ENCODE data around the gene ABHD16A.

The ABHD16A gene

DNA sequence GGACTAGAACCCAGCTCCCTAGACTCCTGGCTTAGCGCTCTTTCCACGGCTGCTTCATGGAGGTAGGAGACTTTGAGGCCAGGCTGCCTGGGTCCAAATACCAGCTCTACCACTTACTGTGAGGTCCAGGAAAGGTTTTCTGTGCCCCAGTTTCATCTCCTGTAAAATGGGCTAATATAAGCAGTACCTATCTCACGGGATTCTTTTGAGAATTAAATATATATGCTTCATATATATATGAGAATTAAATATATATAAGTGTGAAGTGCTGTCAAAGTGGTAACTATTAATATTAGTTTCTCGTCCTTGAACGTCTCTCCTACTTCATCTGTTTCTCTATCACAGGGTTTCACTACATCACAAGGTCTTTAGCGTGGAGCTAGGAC is 12.1 kb downstream of the ABHD16A start:
- TF ChIP-seq, protein P1, sequence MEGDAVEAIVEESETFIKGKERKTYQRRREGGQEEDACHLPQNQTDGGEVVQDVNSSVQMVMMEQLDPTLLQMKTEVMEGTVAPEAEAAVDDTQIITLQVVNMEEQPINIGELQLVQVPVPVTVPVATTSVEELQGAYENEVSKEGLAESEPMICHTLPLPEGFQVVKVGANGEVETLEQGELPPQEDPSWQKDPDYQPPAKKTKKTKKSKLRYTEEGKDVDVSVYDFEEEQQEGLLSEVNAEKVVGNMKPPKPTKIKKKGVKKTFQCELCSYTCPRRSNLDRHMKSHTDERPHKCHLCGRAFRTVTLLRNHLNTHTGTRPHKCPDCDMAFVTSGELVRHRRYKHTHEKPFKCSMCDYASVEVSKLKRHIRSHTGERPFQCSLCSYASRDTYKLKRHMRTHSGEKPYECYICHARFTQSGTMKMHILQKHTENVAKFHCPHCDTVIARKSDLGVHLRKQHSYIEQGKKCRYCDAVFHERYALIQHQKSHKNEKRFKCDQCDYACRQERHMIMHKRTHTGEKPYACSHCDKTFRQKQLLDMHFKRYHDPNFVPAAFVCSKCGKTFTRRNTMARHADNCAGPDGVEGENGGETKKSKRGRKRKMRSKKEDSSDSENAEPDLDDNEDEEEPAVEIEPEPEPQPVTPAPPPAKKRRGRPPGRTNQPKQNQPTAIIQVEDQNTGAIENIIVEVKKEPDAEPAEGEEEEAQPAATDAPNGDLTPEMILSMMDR (conservative IDR thresholded peaks at IDR 0.05): no peak
- TF ChIP-seq ZFX (IDR thresholded peaks at IDR 0.05): no peak
- H3K27ac ChIP-seq: no peak overlapping the region

DNA sequence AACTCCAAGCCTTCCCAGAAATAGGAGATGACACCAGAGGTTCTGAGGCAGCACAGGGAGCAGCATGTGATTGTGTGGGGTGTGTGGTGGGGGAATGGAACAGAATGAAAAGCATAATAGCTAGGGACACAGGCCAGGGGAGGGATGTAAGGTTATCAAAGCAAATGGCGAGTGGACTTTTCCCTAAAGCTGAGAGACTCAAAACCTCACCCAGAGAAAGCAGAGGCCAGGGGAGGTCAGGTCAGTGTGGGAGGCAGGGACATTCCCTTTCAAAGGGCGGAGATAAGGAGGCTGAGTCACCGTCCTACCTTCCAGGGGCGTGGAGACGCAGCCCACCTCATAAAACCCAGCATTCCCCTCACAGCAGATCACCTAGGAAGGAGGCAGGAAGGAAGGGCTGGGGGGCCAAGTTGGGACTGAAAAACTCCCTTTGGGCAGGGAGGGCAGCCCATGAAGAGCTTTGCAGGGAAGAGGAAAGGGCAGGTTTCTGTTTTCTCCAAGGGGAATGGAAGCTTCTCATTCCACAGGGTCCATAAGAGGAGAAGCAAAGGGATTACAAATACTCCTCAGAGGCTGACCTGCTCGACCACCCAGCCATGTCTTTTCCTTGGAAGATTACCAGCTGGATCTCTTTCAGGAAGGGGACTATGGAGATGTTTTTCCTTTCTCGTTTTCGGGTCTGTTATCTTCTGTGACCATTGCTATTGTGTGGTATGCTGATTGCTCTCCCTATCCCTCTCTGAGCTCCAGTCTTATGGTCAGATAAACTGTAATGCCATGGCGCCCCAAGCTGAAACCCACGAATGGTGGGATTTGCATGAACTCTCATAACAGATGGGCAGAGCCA is 12.7 kb downstream of the ABHD16A start:
- H3K27ac ChIP-seq: no peak overlapping the region
- TF ChIP-seq ZFX (IDR thresholded peaks at IDR 0.05): no peak
- TF ChIP-seq, protein P1 (conservative IDR thresholded peaks at IDR 0.05): no peak

DNA sequence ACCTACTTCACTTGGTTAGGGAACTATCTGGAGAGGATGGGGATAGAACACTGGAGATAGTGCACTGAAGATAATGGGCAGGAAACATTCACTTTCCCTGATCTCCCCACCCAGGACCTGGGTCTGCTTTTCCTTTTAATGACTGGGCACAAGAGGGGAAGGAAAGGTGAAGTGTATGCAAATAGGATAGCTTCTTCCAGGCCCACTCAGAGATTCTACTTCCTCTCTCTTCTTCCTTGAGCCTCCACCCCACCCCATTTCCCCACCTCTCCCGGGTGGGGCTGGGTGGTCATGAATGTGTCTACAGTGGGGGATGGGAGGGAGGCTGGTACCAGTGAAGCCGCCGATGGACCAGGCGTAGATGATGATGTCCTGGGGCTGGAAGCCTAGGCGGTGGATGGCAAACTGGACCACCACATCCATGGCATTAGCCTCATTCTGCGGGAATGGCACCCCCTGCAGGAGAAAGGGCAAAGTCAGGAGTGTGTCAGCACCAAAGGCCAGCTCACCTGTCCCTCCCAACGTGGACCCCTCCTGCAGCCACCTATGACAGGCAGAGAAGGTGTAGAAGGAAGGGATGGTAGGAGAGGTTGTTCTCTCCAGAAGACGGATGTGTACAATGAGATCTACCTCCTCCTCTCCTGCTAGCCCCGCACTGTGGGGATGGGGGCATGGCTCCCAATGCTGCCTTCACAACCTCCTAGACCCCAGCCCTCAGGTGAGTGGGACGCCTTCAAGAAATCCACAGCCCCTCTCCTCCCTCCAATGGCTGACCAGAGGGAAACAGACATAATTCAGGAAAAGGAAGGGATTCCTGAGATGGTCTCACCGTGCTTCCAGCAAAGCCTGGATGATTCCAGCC is 13.6 kb downstream of the ABHD16A start:
- no peak for TF ChIP-seq ZFX (IDR thresholded peaks at IDR 0.05)
- TF ChIP-seq, protein P1 (conservative IDR thresholded peaks at IDR 0.05): no peak; the same call in 1 of the 2 replicates
- no peak overlapping the region for H3K27ac ChIP-seq

DNA sequence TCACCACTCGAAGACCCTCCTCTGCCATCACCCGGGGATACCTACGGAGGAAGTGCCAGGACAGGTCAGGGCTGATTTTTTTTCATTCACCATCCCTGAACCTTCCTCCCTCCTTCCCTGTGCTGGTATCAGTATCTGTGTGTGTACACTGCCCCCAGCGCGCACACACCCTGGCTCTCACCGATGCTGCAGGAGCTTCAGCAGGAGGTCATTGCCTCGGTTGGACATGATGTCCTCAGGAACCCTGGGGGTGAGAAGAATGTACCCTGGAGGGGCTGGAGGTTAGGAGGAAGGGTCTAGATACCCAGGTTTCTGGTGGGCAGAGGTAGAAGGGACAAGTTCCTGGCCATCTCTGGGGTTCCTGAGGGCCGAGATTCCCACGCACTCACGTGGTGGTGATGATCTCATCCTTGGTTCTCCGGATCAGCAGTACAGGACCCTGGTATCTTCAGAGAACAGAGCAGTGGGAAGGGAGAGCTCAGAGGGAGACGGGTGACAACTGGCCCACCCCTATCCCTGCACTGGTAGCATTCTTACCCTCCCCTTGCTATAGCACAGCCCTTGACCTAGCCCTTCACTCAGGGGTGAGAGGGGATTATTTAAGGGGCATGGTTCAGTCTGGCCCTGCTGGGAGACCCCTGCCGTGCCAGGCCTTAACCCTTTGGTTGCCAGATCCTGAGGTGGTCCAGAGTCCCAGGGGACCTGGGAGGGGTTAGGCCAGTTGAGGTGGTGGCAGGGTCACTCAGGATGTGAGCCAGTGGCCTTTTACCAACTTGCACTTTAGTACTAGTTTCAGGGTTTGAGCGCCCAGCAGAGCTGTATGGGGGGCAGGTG is 15.0 kb downstream of the ABHD16A start:
- H3K27ac ChIP-seq: no peak overlapping the region
- TF ChIP-seq ZFX (IDR thresholded peaks at IDR 0.05): no peak
- TF ChIP-seq, protein P1 (conservative IDR thresholded peaks at IDR 0.05): no peak

DNA sequence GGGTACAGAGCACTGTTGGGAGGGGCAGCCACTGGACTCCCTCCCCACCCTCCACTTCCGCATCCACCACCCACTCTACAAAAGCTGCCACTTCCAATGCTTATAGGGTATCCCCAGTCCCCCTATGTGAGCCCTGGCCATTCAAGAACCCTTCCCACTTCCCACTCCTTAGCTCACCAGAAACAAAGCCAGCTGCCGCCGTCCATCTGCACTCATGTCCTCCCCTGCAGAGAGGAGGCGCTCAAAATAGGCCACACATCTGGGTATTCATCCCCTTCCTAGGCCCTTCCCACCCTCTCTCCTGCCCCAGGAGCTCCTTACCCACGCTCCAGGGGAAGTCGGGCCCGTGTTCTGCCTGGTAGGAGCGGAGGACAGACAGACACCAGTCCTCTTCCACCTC is 15.8 kb downstream of the ABHD16A start:
- no peak for TF ChIP-seq ZFX (IDR thresholded peaks at IDR 0.05)
- TF ChIP-seq, protein P1 (conservative IDR thresholded peaks at IDR 0.05): no peak
- H3K27ac ChIP-seq: no peak overlapping the region

DNA sequence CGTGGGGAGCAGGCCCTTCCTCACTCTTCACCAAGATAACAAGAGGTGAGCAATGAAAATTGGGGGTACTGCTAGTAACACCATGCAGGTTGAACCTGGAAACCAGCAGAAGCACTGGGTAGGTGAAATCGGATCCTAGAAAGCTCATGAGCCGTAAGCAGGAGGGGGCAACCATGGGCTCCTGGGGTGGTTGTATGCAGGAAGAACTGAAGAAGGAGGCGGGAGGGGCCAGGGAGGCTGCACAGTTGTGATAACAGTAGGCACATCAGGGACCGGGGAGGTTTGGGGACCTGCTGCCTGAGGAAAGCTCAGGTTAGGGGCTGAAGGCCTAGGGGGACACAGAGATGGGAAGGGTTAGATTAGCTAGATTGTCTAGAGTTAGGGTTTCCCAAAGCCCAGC is 16.6 kb downstream of the ABHD16A start:
- H3K27ac ChIP-seq: no peak overlapping the region
- TF ChIP-seq ZFX (IDR thresholded peaks at IDR 0.05): no peak
- TF ChIP-seq, protein P1 (conservative IDR thresholded peaks at IDR 0.05): no peak
